OCI-LY3 (cell line): ENCODE results near the gene NPTN.

ENCODE experiments used
- H2AFZ ChIP-seq: fragments of 200-600, 300-600 bp; shearing (Covaris generic); 2 replicates; pipeline ENCODE4 v1.6.0; 2014; ENCODE audit warnings: antibody characterized with exemption, low read depth, low read length
- H3K27ac ChIP-seq: fragments of 200-600, 300-600 bp; sonication (generic); 2 replicates; pipeline ENCODE4 v1.5.1; 2014; ENCODE audit warnings: mild to moderate bottlenecking, low read length, moderate library complexity, mixed read lengths
- H3K27me3 ChIP-seq: fragments of 200-600, 300-600 bp; sonication (generic); 2 replicates; pipeline ENCODE4 v1.6.1; 2014; ENCODE audit warnings: low read depth, low read length, mixed read lengths
- H3K36me3 ChIP-seq: fragments of 200-600, 300-600 bp; sonication (generic); replicated peaks from 2 replicates; pipeline ENCODE3; 2014; ENCODE audit warnings: low read depth, low read length, mixed read lengths
- H3K4me1 ChIP-seq: fragments of 300-600, 200-600 bp; sonication (generic); 2 replicates; pipeline ENCODE4 v1.6.1; 2014; ENCODE audit warnings: low read length, mixed read lengths
- H3K4me2 ChIP-seq: fragments of 200-600, 300-600 bp; sonication (generic); 2 replicates; pipeline ENCODE4 v1.6.1; 2014; ENCODE audit warnings: low read length, mixed read lengths
- H3K4me3 ChIP-seq: fragments of 300-600, 200-600 bp; sonication (generic); 2 replicates; pipeline ENCODE4 v1.5.1; 2014; ENCODE audit warnings: antibody characterized with exemption, mild to moderate bottlenecking, low read length, moderate library complexity
- H3K79me2 ChIP-seq: fragments of 300-600, 200-600 bp; shearing (Covaris generic); 2 replicates; pipeline ENCODE4 v1.6.1; 2014; ENCODE audit warnings: mild to moderate bottlenecking, low read length, mixed read lengths
- H3K9ac ChIP-seq: fragments of 300-600, 200-600 bp; shearing (Covaris generic); 2 replicates; pipeline ENCODE4 v1.6.0; 2014; ENCODE audit warnings: mild to moderate bottlenecking, low read length, moderate library complexity
- H3K9me3 ChIP-seq: fragments of 200-600, 300-600 bp; shearing (Covaris generic); 2 replicates; pipeline ENCODE4 v1.6.1; 2014; ENCODE audit warnings: low read length, mixed read lengths; ENCODE audit not compliant: insufficient read depth
- H4K20me1 ChIP-seq: fragments of 200-600, 300-600 bp; sonication (generic); 2 replicates; pipeline ENCODE4 v1.6.1; 2016; ENCODE audit warnings: low read length, mixed read lengths; ENCODE audit not compliant: insufficient read depth
- CTCF ChIP-seq: fragments of 200-600, 300-600 bp; sonication (generic); IDR thresholded peaks from 2 replicates; pipeline ENCODE4 v1.5.1; 2014; ENCODE audit warnings: antibody characterized with exemption, low read length, low read depth
- EZH2phosphoT487 ChIP-seq: fragments of 200-600 bp; shearing (Covaris generic); IDR thresholded peaks from 2 replicates; pipeline ENCODE4 v1.6.1; 2018; ENCODE audit warnings: antibody characterized with exemption, mixed run types, low read depth

The NPTN gene

GRCh38 chr15:73658645-73659044 is 25.5 kb upstream of the NPTN start:
- no peak overlapping the region for H2AFZ ChIP-seq
- H3K79me2 ChIP-seq = no peaks in the 10 kb centered on the region
- H3K4me3 ChIP-seq = no peak overlapping the region
- TF ChIP-seq EZH2phosphoT487 (no peak), CTCF (no peak)
- H3K27me3 ChIP-seq = peaks cover 28% of the 10 kb centered on the region
- no peak overlapping the region for H3K27ac ChIP-seq
- no peaks in the 10 kb centered on the region for H3K36me3 ChIP-seq
- no peak overlapping the region for H3K9ac ChIP-seq
- H3K9me3 ChIP-seq = no peaks in the 10 kb centered on the region
- H3K4me2 ChIP-seq = no peak overlapping the region
- no peaks in the 10 kb centered on the region for H3K4me1 ChIP-seq
- no peaks in the 10 kb centered on the region for H4K20me1 ChIP-seq

- no peak overlapping the region for H3K4me2 ChIP-seq
- no peaks in the 10 kb centered on the region for H3K79me2 ChIP-seq
- no peak overlapping the region for H3K27ac ChIP-seq
Measured at GRCh38 chr15:73655724-73656123, 22.5 kb upstream of the NPTN start.

GRCh38 chr15:73654659-73655058 is 21.5 kb upstream of the NPTN start:
- peaks cover 28% of the 10 kb centered on the region for H3K27me3 ChIP-seq
- 0 out of 2 replicates have a peak, but pooled peaks cover 3% of the 10 kb centered on the region for H3K4me1 ChIP-seq
- H3K27ac ChIP-seq = no peak overlapping the region
- no peaks in the 10 kb centered on the region for H3K9me3 ChIP-seq
- H4K20me1 ChIP-seq = no peaks in the 10 kb centered on the region
- no peak overlapping the region for H3K9ac ChIP-seq
- H3K79me2 ChIP-seq = no peaks in the 10 kb centered on the region
- no peak overlapping the region for H2AFZ ChIP-seq
- H3K36me3 ChIP-seq = no peaks in the 10 kb centered on the region
- H3K4me2 ChIP-seq = no peak overlapping the region
- TF ChIP-seq CTCF = no peak
- no peak for TF ChIP-seq EZH2phosphoT487
- no peak overlapping the region for H3K4me3 ChIP-seq

More at GRCh38 chr15:73655724-73656123, 22.5 kb upstream of the NPTN start:
- no peak overlapping the region for H3K9ac ChIP-seq
- H3K27me3 ChIP-seq = peaks cover 25% of the 10 kb centered on the region
- no peak overlapping the region for H2AFZ ChIP-seq
- H4K20me1 ChIP-seq = no peaks in the 10 kb centered on the region
- no peaks in the 10 kb centered on the region for H3K9me3 ChIP-seq
- H3K4me1 ChIP-seq = no peaks in the 10 kb centered on the region
- no peaks in the 10 kb centered on the region for H3K36me3 ChIP-seq
- TF ChIP-seq CTCF = no peak
- H3K4me3 ChIP-seq = no peak overlapping the region

- Histone ChIP-seq H3K27me3 (peaks cover 25% of the 10 kb centered on the region), H3K4me2 (no peak overlapping the region), H3K9ac (no peak overlapping the region), H3K4me3 (no peak overlapping the region), H3K79me2 (no peaks in the 10 kb centered on the region), H3K4me1 (0 out of 2 replicates have a peak, but pooled peaks cover 3% of the 10 kb centered on the region), H2AFZ (no peak overlapping the region), H3K9me3 (no peaks in the 10 kb centered on the region), H3K36me3 (no peaks in the 10 kb centered on the region), H4K20me1 (no peaks in the 10 kb centered on the region), H3K27ac (no peak overlapping the region)
- TF ChIP-seq CTCF = no peak
- no peak for TF ChIP-seq EZH2phosphoT487
Measured at GRCh38 chr15:73650416-73651126, 17.4 kb upstream of the NPTN start.
